ENCODE results near the gene ARHGAP25.

GRCh38 chr2:68853035-68853434 is 118.4 kb downstream of the ARHGAP25 start:
- TF ChIP-seq CTCF (IDR thresholded peaks at IDR 0.05) (no peak), POLR2A (IDR thresholded peaks at IDR 0.05) (no peak)

All from thyroid gland (tissue), 4 donors.